KMS-11 (cell line): ENCODE results near the gene TCF7L2.
A peak's percentile ranks its signal among the peaks of the same experiment; 100 is the strongest.

Experiments used
- H2AFZ ChIP-seq: fragments of 200-600 bp; sonication (generic); 2 replicates; pipeline ENCODE4 v1.6.1; 2016; ENCODE audit warnings: antibody characterized with exemption, mixed run types, low read depth
- H3K27ac ChIP-seq: fragments of 200-600 bp; sonication (generic); 2 replicates; pipeline ENCODE4 v1.6.1; 2016; ENCODE audit warnings: mild to moderate bottlenecking, mixed run types
- H3K27me3 ChIP-seq: fragments of 200-600 bp; sonication (generic); 2 replicates; pipeline ENCODE4 v1.6.1; 2017; ENCODE audit warnings: mild to moderate bottlenecking, low read depth, mixed run types, moderate library complexity; ENCODE audit not compliant: insufficient read depth
- H3K36me3 ChIP-seq: fragments of 200-600 bp; sonication (generic); 2 replicates; pipeline ENCODE4 v1.6.1; 2017; ENCODE audit warnings: mild to moderate bottlenecking, mixed run types; ENCODE audit not compliant: insufficient read depth
- H3K4me1 ChIP-seq: fragments of 200-600 bp; sonication (generic); 2 replicates; pipeline ENCODE4 v1.6.1; 2016; ENCODE audit warnings: mild to moderate bottlenecking, low read depth, mixed run types; ENCODE audit not compliant: poor library complexity, severe bottlenecking
- H3K4me2 ChIP-seq: fragments of 200-600 bp; sonication (generic); 2 replicates; pipeline ENCODE4 v1.7.0; 2016; ENCODE audit warnings: mild to moderate bottlenecking, mixed run types
- H3K4me3 ChIP-seq: fragments of 200-600 bp; sonication (generic); IDR thresholded peaks from 2 replicates; pipeline ENCODE4 v1.6.1; 2017; ENCODE audit warnings: low read depth, low read length, mixed read lengths; ENCODE audit not compliant: insufficient read depth
- H3K79me2 ChIP-seq: fragments of 200-600 bp; sonication (generic); 2 replicates; pipeline ENCODE4 v1.6.1; 2016; ENCODE audit warnings: low read depth, mixed run types; ENCODE audit not compliant: insufficient read depth
- H3K9ac ChIP-seq: fragments of 200-600 bp; sonication (generic); 2 replicates; pipeline ENCODE4 v1.6.1; 2016; ENCODE audit warnings: mild to moderate bottlenecking, mixed run types
- H4K20me1 ChIP-seq: fragments of 200-600 bp; sonication (generic); 2 replicates; pipeline ENCODE4 v1.6.1; 2016; ENCODE audit warnings: mild to moderate bottlenecking, mixed run types; ENCODE audit not compliant: insufficient read depth
- TF ChIP-seq, protein P1 (sequence below): fragments of 200-600 bp; sonication (generic); conservative IDR thresholded peaks from 2 replicates; pipeline ENCODE4 v1.6.1; 2017; ENCODE audit warnings: low read depth, mild to moderate bottlenecking, antibody characterized with exemption, low read length, moderate library complexity, mixed read lengths

TCF7L2 gene

DNA sequence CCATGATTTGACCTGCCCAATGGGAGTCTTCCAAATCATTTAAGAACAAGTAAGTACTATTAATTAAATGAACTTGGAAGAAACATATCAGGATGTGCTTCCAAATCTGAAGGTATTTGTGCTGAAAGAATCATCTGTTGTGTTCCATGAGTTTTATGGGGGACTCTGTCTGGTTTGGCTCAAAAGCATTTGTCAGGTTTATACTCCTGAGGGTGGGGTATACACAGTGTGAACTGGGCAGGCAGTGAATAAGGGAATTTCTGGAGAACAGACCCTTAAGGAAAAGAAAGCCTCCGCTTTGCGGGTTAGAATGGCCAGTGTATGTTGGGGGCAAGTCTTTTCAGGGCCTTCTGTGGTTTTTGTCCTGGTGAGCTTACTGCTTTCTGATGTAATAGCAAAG, 29.9 kb downstream of the TCF7L2 start:
- TF ChIP-seq, protein P1, sequence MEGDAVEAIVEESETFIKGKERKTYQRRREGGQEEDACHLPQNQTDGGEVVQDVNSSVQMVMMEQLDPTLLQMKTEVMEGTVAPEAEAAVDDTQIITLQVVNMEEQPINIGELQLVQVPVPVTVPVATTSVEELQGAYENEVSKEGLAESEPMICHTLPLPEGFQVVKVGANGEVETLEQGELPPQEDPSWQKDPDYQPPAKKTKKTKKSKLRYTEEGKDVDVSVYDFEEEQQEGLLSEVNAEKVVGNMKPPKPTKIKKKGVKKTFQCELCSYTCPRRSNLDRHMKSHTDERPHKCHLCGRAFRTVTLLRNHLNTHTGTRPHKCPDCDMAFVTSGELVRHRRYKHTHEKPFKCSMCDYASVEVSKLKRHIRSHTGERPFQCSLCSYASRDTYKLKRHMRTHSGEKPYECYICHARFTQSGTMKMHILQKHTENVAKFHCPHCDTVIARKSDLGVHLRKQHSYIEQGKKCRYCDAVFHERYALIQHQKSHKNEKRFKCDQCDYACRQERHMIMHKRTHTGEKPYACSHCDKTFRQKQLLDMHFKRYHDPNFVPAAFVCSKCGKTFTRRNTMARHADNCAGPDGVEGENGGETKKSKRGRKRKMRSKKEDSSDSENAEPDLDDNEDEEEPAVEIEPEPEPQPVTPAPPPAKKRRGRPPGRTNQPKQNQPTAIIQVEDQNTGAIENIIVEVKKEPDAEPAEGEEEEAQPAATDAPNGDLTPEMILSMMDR: no peak
- H3K9ac ChIP-seq: no peak overlapping the region
- H3K79me2 ChIP-seq: no peaks in the 10 kb centered on the region
- H3K4me1 ChIP-seq: peaks cover 14% of the 10 kb centered on the region
- no peak overlapping the region for H3K4me3 ChIP-seq
- peaks cover 10% of the 10 kb centered on the region for H4K20me1 ChIP-seq
- no peak overlapping the region for H3K4me2 ChIP-seq
- H2AFZ ChIP-seq: no peak overlapping the region
- no peak overlapping the region for H3K27ac ChIP-seq
- H3K27me3 ChIP-seq: peaks cover 86% of the 10 kb centered on the region
- H3K36me3 ChIP-seq: no peaks in the 10 kb centered on the region

DNA sequence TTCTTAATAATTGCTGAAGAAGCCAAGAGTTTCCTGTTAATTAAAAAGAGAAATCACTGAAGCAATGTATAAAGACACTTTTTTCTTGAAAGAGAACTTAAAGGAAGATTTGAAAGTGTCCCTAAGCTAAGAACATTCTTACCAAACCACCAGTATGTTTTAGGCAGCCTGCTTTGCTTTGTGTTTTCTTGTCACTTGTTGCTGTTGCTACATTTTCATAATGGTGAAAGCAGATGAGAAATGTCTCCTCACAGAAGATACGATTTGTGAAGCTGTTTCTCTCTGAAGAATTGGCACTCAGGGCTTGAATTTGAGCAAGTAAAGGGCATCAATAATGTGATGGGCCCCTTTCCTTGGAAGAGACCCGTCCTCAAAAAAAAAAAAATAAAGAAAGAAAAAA, 30.9 kb downstream of the TCF7L2 start:
- Histone ChIP-seq H3K4me1 (peaks cover 14% of the 10 kb centered on the region), H3K79me2 (no peaks in the 10 kb centered on the region), H3K4me3 (no peak overlapping the region), H3K9ac (no peak overlapping the region), H2AFZ (no peak overlapping the region), H3K36me3 (no peaks in the 10 kb centered on the region), H3K27me3 (peaks cover 90% of the 10 kb centered on the region), H3K27ac (no peak overlapping the region), H4K20me1 (peaks cover 10% of the 10 kb centered on the region), H3K4me2 (no peak overlapping the region)
- TF ChIP-seq, protein P1: no peak

DNA sequence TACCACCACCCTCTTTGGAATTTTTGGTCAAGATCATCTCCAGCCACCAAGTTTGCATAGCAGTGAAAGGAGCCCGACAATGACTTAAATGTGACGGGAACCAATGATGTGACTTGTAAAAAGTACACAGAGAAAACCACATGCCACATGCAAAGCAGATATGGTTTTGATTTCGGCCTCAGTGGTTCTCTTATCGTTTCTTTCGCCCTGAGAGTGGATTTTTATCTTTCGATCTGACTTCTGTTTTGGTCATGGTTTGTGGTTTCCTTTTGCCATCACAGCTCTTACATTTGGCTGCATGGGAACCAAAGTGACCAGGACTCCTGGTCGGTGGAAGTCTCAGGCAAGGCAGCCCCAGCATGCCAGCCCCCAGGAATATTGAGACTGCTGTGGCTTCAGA, 31.5 kb downstream of the TCF7L2 start:
- Histone ChIP-seq H3K9ac (no peak overlapping the region), H3K36me3 (no peaks in the 10 kb centered on the region), H2AFZ (no peak overlapping the region), H3K4me1 (peaks cover 14% of the 10 kb centered on the region), H3K4me2 (0 out of 2 replicates have a peak overlapping the region, but pooled peaks have one; percentile 1), H3K27ac (no peak overlapping the region), H3K4me3 (no peak overlapping the region), H3K79me2 (no peaks in the 10 kb centered on the region), H3K27me3 (peaks cover 91% of the 10 kb centered on the region), H4K20me1 (peaks cover 10% of the 10 kb centered on the region)
- TF ChIP-seq, protein P1: no peak

DNA sequence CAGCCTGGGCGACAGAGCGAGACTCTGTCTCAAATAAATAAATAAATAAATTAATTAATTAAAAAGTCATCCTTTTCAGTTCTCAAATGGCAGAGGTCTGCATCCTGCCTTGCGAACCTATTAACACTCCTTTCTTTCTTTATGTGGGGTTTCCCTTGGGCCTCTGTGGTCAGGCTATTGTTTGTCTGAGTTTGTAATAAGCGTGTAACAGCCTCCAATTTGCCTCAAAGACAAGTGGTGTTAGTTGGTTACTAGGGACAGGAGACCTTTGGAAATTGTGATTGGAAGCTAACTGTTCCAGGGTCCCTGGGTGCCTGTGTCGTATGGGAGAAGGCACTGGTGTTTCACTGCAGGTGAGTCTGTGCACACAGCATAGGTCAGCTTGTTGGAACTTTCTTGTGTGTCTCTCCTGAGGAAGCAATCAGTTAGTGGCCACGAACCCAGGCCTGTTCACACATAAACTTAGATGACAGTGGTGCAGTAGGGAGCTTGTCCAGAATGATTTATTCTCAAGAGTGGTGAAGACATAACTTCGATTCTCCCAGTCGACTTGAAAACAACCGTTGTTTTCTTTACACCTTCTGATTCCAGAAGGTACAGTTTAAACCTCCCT, 33.5 kb downstream of the TCF7L2 start:
- no peak overlapping the region for H3K4me3 ChIP-seq
- H3K4me1 ChIP-seq: peaks cover 14% of the 10 kb centered on the region
- H3K4me2 ChIP-seq: no peak overlapping the region
- H3K36me3 ChIP-seq: no peaks in the 10 kb centered on the region
- no peak overlapping the region for H2AFZ ChIP-seq
- H3K79me2 ChIP-seq: no peaks in the 10 kb centered on the region
- no peak overlapping the region for H3K9ac ChIP-seq
- H4K20me1 ChIP-seq: peaks cover 10% of the 10 kb centered on the region
- TF ChIP-seq, protein P1: no peak
- peaks cover 82% of the 10 kb centered on the region for H3K27me3 ChIP-seq
- H3K27ac ChIP-seq: no peak overlapping the region
